GM18520 (cell line): ENCODE data around the gene SLC22A3.

ENCODE experiments used
- ATAC-seq: cut with Tn5 transposase; IDR thresholded peaks from one replicate; pipeline ENCODE4 v1.9.1; 2021; ENCODE audit not compliant: unreplicated experiment

The SLC22A3 gene

GRCh38 chr6:160333101-160333500, 15.1 kb upstream of the SLC22A3 start:
- ATAC-seq = no peak

DNA sequence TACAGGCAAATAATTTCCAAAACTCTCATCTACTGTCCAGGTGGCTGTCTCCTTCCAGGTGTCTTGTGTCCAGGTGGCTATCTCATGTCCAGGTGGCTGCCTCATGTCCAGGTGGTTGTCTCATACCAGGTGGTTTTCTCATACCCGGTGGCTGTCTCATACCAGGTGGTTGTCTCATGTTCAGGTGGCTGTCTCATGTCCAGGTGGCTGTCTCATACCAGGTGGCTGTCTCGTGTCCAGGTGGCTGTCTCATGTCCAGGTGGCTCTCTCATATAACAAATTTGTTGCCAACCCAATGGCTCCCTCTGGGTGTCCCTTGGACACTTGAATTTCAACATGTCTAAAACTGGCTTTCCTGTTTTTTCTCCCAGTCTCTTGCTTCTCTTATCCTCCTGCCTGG, 14.3 kb upstream of the SLC22A3 start:
- no peak for ATAC-seq

DNA sequence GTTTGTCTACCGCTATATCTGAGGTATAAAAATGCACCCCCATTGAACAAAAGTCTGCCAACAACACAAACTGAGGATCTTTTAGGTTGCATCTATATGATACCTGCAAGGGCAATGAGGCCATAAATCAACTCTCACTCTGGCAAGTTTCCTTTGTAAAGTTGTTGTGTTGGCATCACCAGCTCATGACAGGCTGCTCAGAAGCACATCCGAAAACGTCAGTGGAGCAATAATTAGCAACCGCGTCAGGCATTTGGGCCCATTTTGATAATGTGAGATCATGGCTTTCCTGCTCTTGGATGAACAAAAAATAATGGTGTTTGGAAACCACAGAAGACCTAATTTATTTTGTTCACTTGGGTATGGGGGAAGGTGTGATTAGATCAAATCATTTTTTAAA, 12.0 kb upstream of the SLC22A3 start:
- ATAC-seq = no peak

DNA sequence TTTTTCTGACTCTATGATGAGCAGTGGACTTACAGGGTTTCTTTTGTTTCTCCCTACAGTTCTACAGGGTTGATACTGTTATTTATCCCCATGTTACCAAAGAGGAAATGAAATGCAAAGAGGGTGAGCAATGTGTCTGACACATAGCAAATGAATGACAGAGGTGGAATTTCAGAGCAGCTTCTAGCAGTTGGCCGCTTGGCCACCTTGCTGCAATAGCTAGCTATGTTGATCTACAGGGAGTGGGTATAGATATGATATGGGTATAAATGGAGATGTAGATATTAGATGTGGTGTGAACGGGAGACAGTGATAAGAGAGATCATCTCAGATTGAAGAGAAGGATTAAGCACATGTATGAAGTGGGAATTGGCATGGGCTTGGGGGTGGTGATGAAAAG, 10.9 kb upstream of the SLC22A3 start:
- ATAC-seq = no peak

GRCh38 chr6:160337991-160338390, 10.2 kb upstream of the SLC22A3 start:
- no peak for ATAC-seq

GRCh38 chr6:160343144-160343543, 5.0 kb upstream of the SLC22A3 start:
- no peak for ATAC-seq

- no peak for ATAC-seq
Measured at GRCh38 chr6:160344271-160344670, 3.9 kb upstream of the SLC22A3 start.

DNA sequence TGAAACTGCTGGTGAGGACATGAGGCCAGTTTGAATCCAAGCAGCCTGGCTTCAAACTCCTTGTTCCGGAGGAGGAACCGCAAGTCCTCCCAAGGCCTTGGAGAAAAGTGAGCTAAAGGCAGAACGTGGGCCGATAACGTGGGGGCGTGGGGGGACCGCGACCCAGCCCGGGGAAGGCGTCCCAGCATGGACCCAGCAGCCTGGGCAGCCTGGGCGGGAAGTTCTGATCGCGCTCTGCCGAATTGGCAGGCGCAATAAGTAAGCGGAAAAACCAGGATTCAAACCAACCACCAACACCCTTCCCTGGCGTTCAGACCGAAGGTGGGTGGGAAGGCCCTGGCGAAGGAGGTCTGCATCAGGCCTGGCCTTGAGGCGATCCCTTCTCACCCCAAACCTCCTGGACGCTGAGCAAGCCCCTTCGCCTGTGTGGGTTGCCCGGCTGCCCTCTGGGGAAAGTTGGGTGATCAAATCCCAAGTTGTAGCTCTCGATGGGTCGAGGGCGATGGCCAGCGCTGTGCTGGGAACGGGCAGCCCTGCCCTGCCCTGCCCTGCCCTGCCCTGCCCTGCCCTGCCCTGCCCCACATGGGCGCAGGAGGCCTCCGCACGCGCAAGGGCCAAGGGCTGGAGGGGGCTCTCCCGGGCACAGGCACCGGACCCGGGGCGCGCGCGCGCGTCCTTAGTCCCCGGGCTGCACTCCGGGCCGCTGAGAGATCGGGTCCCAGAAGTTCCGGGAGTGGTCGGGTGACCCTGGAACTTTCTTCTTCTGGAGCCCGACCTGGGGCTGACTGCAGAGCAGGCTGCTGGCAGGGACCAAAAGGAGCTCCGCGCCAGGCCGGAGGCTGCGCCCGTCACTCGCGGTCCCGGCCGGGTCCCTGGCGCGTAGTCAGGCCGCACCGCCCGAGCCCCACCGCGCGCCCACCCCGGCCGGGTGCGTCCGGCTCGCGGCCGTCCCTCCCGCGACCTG, 637 bp upstream of the SLC22A3 start:
- no peak for ATAC-seq

GRCh38 chr6:160349020-160349441, 853 bp downstream of the SLC22A3 start:
- no peak for ATAC-seq

DNA sequence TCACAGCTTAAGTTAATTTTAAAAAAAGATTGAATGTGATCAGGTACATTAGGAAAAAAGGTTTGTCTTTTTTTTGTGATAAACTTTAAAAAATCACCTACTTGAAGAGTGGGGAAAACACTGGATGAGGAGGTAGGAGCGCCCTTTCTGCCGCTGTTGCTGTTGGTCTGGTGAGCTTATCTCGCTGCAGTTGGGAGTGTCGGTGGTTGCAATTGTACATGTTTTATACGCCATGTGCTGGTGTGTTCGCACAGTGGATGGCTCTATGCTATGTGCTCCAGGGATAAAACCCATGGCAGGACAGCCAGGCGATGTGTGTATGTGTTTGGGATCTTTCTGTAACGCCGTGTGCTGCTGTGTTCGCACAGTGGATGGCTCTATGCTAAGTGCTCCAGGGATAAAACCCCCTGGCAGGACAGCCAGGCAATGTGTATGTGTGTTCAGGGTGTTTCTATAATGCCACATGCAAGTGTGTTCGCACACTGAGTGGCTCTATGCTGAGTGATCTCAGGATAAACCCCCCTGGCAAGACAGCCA, 1.7 kb downstream of the SLC22A3 start:
- ATAC-seq = no peak

DNA sequence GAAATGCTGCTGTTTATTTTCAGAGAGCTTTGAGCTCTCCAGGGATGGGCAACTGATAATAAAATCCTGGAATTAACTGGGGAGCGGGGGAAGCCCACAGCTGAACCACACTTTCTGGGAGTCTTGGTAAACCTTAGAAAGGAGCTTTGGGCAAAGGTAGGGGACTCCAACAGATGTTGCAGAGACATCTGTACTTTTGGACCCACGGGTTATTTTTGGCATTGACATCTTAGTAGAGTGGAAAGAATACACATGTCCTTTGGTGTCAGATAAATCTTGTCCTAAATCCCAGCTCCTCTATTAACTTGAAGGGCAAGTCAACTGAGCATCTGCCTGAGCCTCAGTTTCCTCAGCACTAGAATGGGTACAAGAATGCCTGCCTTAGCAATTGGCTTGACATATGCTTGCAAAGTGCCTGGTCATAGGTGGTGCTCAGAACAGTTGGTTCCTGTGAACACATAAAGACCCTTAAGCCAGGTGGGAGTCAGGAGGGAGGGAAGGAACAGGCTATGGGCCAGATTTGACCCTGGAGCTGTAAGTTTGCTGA, 5.8 kb downstream of the SLC22A3 start:
- no peak for ATAC-seq

GRCh38 chr6:160355001-160355400, 6.8 kb downstream of the SLC22A3 start:
- ATAC-seq = no peak

- ATAC-seq = no peak
Measured at GRCh38 chr6:160356074-160356744, 8.0 kb downstream of the SLC22A3 start.

- no peak for ATAC-seq
Measured at GRCh38 chr6:160357088-160357487, 8.9 kb downstream of the SLC22A3 start.

DNA sequence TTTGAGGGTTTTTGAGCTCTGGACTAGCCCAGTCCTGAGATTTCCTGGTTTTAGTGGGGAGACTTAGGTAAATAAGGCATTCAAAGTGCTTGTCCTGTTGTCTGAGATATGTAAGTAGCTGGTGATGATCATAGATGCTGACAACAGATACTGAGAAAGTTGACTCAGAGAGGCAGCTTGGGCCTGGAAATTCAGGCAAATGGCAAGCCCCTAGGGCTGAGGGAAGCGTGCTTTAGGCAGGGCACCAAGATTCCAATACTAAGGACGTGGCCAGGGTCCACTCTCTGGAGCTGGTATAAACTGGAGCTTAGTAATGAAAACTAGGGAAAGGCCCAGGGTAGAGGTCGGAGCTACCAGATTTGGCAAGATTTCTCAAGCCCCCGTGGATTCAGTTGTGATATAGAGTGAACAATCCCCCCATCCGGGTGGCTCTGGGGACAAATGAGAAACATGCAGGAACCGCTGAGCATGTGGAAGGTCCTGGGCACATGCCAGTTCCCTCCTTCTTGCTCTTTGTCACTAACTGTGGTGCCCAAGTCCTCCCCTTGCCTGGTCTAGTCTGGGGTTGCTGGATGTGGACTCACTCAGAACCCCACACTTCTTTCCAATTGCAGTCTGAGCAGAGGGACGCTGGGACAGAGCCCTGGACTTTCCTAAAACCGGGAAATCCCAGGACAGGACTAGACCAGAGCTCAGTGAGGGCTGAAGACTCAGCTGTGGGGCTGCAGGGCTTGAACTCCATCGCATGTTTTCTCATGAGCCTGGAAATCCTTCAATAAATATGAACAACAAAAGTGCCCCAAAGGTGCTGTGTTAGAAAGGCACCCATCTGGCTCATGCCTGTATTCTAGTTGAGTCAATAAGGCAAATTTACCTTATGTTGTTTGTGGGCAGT, 10.3 kb downstream of the SLC22A3 start:
- no peak for ATAC-seq

DNA sequence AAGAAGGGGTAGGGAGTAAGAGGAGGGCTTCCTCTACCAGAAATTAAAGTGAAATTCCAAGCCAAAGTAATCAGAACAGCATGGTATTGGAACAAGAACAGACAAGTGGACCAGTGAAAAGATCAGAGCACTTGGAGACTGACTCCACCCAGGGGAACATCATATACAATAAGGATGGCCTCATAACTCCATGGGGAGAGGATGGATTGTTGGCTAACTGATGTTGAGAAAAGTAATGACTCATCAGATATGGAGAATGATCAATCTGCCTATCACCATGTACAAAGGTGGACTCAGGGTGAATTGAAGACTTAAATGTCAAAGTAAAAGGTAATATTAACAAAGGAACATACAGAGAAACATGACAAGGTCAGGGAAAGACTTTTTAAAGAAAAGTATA, 12.8 kb downstream of the SLC22A3 start:
- ATAC-seq = no peak

GRCh38 chr6:160362556-160362955, 14.4 kb downstream of the SLC22A3 start:
- no peak for ATAC-seq

DNA sequence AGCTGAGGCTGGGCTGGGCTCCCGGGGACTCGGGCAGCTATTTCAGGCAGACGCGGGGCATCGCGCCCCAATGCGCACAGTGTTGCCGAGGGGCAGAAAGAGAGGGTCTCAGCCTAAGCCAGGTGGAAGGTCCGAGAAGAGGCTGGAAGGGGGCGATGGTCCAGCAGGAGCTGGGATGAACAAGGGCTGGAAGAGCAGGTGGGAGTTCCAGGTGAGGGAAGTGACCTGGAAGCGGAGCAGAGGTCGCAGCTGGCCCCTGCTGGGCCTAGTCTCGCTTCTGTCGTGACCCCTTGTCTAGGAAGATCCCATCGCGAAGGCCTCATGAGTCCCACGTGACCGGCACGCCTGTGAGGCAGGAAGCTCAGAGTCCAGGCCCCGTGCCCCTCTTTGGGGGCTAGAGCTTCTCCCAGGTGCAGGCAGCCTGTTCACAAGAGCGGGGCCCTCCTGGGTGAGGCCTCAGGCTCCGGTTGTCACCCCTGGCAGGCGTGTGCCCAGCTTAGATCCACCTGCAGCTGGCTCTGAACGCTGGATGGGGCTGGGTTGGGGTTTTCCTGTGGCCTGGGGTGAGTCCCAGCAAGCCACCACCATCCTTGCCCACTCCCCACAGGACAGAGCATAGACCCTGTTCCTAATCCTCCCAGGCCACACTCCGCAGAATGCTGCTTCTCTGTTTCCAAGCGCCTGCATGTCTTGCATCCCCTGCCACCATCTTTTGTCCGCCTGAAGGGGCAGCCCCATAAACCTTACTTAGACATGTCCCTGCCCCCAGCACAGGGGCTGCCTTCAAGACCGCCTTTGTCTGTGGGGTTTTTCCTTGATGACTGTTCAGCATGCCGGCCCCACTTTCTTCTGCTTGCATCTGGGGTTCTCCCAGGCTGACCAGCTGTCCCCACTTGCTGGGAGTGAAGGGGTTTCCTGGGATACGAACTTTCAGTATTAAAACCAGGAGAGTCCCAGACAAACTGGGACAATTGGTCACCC, 15.1 kb downstream of the SLC22A3 start:
- no peak for ATAC-seq

DNA sequence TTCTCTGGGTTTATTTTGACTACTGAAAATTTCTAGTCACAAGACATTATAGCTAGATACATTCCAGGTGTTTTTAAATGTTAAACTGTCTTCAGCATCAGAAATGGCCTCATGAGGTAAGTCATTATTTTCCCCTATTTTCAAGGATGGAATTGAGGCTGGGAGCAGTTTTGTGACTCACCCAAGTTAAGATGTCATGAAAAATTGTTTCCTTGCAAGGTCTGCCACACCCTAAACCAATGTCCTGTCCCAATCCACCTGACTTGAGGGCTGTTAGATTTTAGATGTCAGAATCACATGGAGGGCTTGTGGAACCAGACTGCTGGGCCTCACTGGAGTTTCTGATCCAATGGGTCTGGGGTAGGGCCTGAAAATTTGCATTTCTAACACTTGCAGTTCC, 16.9 kb downstream of the SLC22A3 start:
- ATAC-seq = no peak
